Psoas muscle (tissue), 8 donors: ENCODE data around the gene SLC39A7. TPM values are rescaled to one million over a fixed set of nuclear protein-coding genes. Genes with fewer than 3 reads are reported as not detected.
A peak's percentile ranks its signal among the peaks of the same experiment; 100 is the strongest.

Experiments used
- ATAC-seq, 4 donors: fragments of 200-7000 bp; cut with Tn5 transposase; one replicate each; pipeline ENCODE4 v1.9.1; 2020; ENCODE audit warnings: moderate library complexity in 3 of 4, mild to moderate bottlenecking in 2 of 4
- DNase-seq, 2 donors: peaks; one replicate each; pipeline ENCODE4 v3.0.0-alpha.2; 2020
- H3K27ac ChIP-seq: fragments of 200-600 bp; one replicate; pipeline ENCODE4 v1.8.0; 2022
- H3K27me3 ChIP-seq, 3 donors: fragments of 200-600 bp in 1 of 3; one replicate each; pipeline versions ENCODE4 v1.6.1 to v1.8.0; 2013 to 2022; ENCODE audit warnings: low read length in 2 of 3, mild to moderate bottlenecking in 2 of 3, moderate library complexity in 1 of 3; ENCODE audit not compliant: insufficient read depth in 3 of 3
- H3K36me3 ChIP-seq, 2 donors: fragments of 200-600 bp in 1 of 2; one replicate each; pipeline versions ENCODE4 v1.6.1 to v1.8.0; 2013 to 2022; ENCODE audit warnings: low read depth in 1 of 2, mild to moderate bottlenecking in 1 of 2, moderate library complexity in 1 of 2; ENCODE audit not compliant: insufficient read depth in 1 of 2
- H3K4me1 ChIP-seq: fragments of 200-600 bp; one replicate; pipeline ENCODE4 v1.8.0; 2022
- H3K4me3 ChIP-seq: fragments of 200-600 bp; one replicate; pipeline ENCODE4 v1.8.0; 2022; ENCODE audit warnings: mild to moderate bottlenecking
- H3K9me3 ChIP-seq: fragments of 200-600 bp; one replicate; pipeline ENCODE4 v1.8.0; 2022
- CTCF ChIP-seq: fragments of 200-600 bp; IDR thresholded peaks from one replicate; pipeline ENCODE4 v1.8.0; 2022; ENCODE audit warnings: antibody characterized with exemption
- WGBS, 3 donors: extraction: QIAGEN DNeasy Blood & Tissue Kit; methylation state at CpG; one replicate each; pipeline versions ENCODE4 v1.1.6 to v1.1.7; 2013; 5-methylcytosine and 5-hydroxymethylcytosine counted together
- intact Hi-C, 2 donors: fragments of 100-400 bp; cut with DNase I; formaldehyde crosslinking; loops; one replicate each; pipeline versions ENCODE4 v1.11.0 to v1.14.2; 2022
- polyA plus RNA-seq, 3 donors: library from polyadenylated mRNA; stranded (reverse); fragments of 200-250 nt; gene quantifications; one replicate each; pipeline ENCODE4 v1.2.3, GENCODE V29; 2013
- total RNA-seq, 4 donors: library from RNA; stranded (reverse); fragmentation: NEBNext Ultra II Directional in 2 of 4; extraction: Animal tissue kit (Norgen Biotek cat#: 25700) in 2 of 4; gene quantifications; one replicate each; pipeline versions ENCODE4 v1.2.1 to v1.2.4, GENCODE V29; 2021 to 2023
- donor health status: healthy with polysubstance abuse.
- donor health status: DM: no; HTN: no; CAD: no; lungs with moderate emphysema.
- donor health status: Bipolar disorder and iron deficiency.
- donor health status: healthy.
- donor health status: DM: yes; HTN: yes; CAD: no.
- donor health status: DM: no; HTN: no; CAD: no.
- donor health status: DM: no; HTN: no; CAD: no.
- donor health status: DM: yes; HTN: yes; CAD: no.

Gene SLC39A7
- total and polyA plus RNA-seq, 7 donors, result 17.6 to 126 (median 41.4) TPM

DNA sequence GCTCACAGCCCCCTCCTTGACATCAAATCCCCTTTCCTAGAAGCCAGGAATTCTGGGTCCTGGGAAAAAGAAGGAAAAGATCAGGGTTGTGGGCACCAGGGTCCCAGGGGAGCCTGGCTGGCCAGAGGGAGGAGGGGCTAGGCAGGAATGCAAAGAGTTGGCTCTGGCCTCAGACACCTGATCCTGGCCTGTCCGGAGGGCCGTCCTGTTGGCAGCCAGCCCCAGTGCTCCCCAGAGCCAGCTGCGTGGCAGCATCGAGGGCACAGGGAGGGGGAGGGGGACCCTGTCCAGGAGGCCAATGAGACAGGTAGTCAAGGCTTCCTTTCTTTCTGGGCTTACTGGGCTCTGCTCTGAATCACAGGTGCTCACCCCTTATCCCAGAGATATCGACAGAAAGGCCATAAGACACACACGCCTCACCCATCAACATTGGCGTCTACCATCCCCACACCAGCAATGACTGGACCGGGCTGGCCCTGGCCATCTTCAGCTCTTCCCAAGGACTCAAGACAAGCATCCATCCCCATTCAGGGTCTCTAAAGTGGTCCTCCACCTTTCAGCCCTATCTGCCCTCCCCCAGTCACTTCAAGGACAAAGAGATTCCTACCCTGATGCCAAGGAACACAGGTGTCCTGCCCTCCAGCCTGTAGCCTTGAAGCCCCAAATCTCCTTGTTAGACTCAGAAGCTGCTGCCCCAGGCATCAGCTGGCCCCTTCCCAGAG lies 9.1 kb upstream of the SLC39A7 start:
- TF ChIP-seq CTCF, result no peak
- H3K36me3 ChIP-seq, result peaks cover 8 to 28% of the 10 kb centered on the region in 2 donors
- ATAC-seq, result peak; percentile 36 to 54 (median 47)
- H3K27ac ChIP-seq, result no peak overlapping the region
- peaks cover 19% of the 10 kb centered on the region for H3K4me1 ChIP-seq
- H3K27me3 ChIP-seq, result no peaks in the 10 kb centered on the region
- no peaks in the 10 kb centered on the region for H3K9me3 ChIP-seq
- no peak overlapping the region for H3K4me3 ChIP-seq
- 28 to 38% (median 31%) methylated on average over 8 of the region's 8 CpGs for WGBS, 3 donors
- DNase-seq, result peak in 1 of 2 donors; percentile 62
- intact Hi-C loops, result loop anchor here in 1 of 2 donors (1.0 to 10.0 kb wide), 2 partner anchors 25 to 997 kb away; partner anchors contain the start of genes GPSM3 and PBX2

DNA sequence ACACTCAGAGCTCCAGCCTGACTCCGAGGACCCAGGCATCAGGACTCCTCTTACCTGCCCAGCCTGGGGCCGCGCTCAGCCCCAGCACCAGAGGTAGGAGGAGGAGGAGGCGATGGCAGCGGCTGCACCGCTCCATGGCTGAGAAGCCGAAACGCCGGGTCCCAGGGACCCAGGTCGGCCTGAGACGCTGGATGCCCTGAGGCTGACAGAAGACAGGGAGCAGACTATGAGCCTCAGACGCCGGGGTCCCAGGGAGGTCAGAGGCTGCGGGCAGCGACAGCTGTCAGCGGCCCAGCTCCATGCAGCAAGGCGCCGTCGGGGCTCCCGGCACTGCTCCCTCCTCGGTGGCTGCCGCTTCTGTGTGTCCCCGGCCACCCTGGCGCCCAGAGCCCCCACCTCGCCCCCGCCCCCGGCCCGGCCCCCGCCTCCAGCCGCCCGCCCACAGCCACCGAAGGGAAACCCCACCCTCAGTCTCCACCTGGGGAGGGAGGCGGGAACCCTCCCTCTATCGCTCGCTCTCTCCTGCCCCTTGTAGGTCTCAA lies 8.5 kb upstream of the SLC39A7 start, which contains the start of gene COL11A2:
Gene COL11A2 (minus strand): TSS at position 363 of the 542 bp plus-strand sequence. CDS start 227 bp downstream, at position 136.
- DNase-seq (peak in 1 of 2 donors; percentile 58), ATAC-seq (peak; percentile 21 to 32 (median 24))
- Histone ChIP-seq H3K27ac (no peak within 1 kb of the TSS), H3K9me3 (no peaks in the 10 kb centered on the region), H3K4me3 (peak within 1 kb of the TSS; percentile 64), H3K36me3 (peaks cover 8 to 34% of the 10 kb centered on the region in 2 donors), H3K27me3 (no peaks in the 10 kb centered on the region), H3K4me1 (peaks cover 19% of the 10 kb centered on the region)
- no peak for TF ChIP-seq CTCF
- intact Hi-C loops, result loop anchor here in 1 of 2 donors (10.0 kb wide), 1 partner anchor 997 kb away; the partner anchor contains the start of genes GPSM3 and PBX2
- WGBS, 3 donors, result 21 to 24% (median 24%) methylated on average over 31 to 35 of the region's 35 CpGs

DNA sequence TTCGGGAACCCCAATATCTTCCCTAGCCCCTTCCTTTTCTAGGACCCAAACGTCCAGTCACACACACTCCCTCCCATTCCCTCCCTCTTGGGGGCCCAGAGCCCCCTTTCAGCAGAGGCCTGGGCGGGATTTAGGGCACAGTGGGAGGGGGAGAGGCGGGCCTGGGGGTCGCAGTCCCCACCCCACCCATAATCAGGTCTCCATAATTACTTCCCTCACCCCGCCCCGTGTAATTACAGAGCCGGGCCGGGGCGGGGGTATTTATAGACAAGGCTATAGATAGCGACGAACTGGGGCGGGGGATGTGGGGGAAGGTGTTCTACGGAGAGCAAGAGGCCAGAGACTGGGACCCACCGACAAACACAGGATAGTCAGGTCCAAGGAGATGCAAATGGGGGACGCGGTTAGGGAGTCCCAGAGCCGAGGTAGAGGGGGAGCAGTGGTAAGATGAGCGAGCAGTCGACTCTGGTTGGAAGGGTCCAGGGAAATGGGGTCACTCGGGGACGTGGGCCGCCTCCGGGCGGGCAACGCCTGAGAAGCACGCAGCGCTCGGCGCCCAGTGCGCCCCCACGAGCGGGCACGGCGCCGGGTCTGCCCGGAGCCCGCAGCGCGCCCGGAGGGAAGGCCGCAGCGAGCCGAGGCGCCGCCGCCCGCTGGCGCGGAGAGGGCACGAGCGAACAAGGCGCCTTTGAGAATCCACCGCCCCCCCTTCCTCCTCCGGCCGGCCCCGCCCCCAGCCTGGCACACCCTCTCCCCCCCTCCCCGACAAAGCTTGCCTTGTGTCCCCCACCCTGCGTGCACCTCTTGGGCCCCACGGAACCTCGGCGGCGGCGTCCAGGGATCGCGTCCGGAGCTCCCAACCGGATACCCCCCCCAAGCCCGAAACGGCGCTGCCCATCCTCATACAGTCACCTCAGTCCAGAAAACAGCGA lies 7.7 kb upstream of the SLC39A7 start:
- no peaks in the 10 kb centered on the region for H3K9me3 ChIP-seq

More for the DNA sequence above, 7.7 kb upstream of the SLC39A7 start:
- H3K4me1 ChIP-seq, result peaks cover 24% of the 10 kb centered on the region
- ATAC-seq, result peak; percentile 12 to 62 (median 54)
- peak overlapping the region; percentile 64 for H3K4me3 ChIP-seq
- peak; percentile 31 to 71 for DNase-seq
- WGBS, 3 donors, result 2 to 3% (median 2%) methylated on average over 29 to 72 of the region's 72 CpGs
- TF ChIP-seq CTCF, result no peak
- intact Hi-C loops, result loop anchor here in 1 of 2 donors (10.0 kb wide), 1 partner anchor 998 kb away; the partner anchor contains the start of genes GPSM3 and PBX2
- H3K36me3 ChIP-seq, result peaks cover 8 to 41% of the 10 kb centered on the region in 2 donors
- H3K27ac ChIP-seq, result no peak overlapping the region
- no peaks in the 10 kb centered on the region for H3K27me3 ChIP-seq
